ENCODE measurements around the gene NOTCH2. TPM values are rescaled to one million over a fixed set of nuclear protein-coding genes. Genes with fewer than 3 reads are reported as not detected.

NOTCH2 gene
- polyA plus RNA-seq, 1 donor (not counting 4 experiments of a cell fraction or from before 2014, with no cell fraction given), result 22.5 TPM

DNA sequence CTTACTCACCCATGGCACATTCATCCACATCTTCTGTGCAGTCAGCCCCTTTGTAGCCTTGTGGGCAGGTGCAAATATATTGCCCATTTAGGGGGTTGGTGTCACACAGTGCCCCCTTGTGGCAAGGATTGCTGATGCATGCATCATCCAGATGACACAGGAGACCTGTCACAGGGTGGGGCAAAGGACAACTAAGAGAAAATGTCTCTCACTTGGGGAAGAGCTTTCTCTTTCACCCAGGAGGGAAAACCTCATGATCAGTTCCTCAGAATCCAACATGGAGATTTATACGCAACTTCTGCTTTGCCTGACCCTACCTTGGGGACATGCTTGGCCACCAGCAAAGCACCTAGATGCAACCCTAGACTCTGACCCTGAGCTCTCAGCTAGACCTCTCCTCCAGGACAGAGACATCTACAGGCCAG is 101.4 kb downstream of the NOTCH2 start:
- no peak overlapping the region for H3K27ac ChIP-seq (ENCODE audit: control insufficient read depth, insufficient read depth, low read length)
- no peaks in the 10 kb centered on the region for H3K27me3 ChIP-seq (ENCODE audit: control insufficient read depth, extremely low read depth, insufficient read depth, low read length)
- TF ChIP-seq EZH2 (IDR thresholded peaks at IDR 0.05; ENCODE audit: low read length) (no peak), CTCF (optimal IDR thresholded peaks at IDR 0.05 in 1 of 3, IDR thresholded peaks at IDR 0.05 in 1 of 3, conservative IDR thresholded peaks at IDR 0.05 in 1 of 3; ENCODE audit: extremely low read depth in 1 of 3, insufficient read depth in 2 of 3, low read length in 3 of 3) (peak; percentile 68 to 88 (median 81))
- no peaks in the 10 kb centered on the region for H3K79me2 ChIP-seq (ENCODE audit: control insufficient read depth, insufficient read depth, low read length)
- dilution Hi-C loops (cut with MboI; ENCODE audit: extremely low pct_ligation_motif_present, low sequenced_read_pairs), result no loop called here
- DNase-seq (ENCODE audit: low read depth, low spot score) (no peak), FAIRE-seq (peak; percentile 69)
- peaks cover 27 to 33% of the 10 kb centered on the region in 2 experiments for H3K36me3 ChIP-seq (ENCODE audit: control insufficient read depth in 2 of 2, extremely low read depth in 1 of 2, insufficient read depth in 2 of 2, low read length in 2 of 2)
- no peaks in the 10 kb centered on the region for H3K9me3 ChIP-seq (ENCODE audit: control insufficient read depth, low read depth, low read length)
- no peak overlapping the region for H3K4me2 ChIP-seq (ENCODE audit: control insufficient read depth, extremely low read depth, insufficient read depth, low read depth, low read length)
- no peak overlapping the region for H3K9ac ChIP-seq (ENCODE audit: control insufficient read depth, extremely low read depth, insufficient read depth, low read length)
- no peak overlapping the region for H3K4me3 ChIP-seq (ENCODE audit: control insufficient read depth in 2 of 3, extremely low read depth in 1 of 3, insufficient read depth in 2 of 3, low read depth in 1 of 3, low read length in 3 of 3)
- H3K4me1 ChIP-seq (ENCODE audit: control insufficient read depth, extremely low read depth, insufficient read depth, low read length), result no peaks in the 10 kb centered on the region
- H2AFZ ChIP-seq (ENCODE audit: control insufficient read depth, low read length), result no peak overlapping the region
- no peaks in the 10 kb centered on the region for H3K9me1 ChIP-seq (ENCODE audit: control insufficient read depth, extremely low read depth, insufficient read depth, low read length)
- H4K20me1 ChIP-seq (ENCODE audit: control insufficient read depth, extremely low read depth, insufficient read depth, low read length), result no peaks in the 10 kb centered on the region

GRCh38 chr1:119966681-119967080 is 102.8 kb downstream of the NOTCH2 start:
- Histone ChIP-seq H3K9me1 (ENCODE audit: control insufficient read depth, extremely low read depth, insufficient read depth, low read length) (no peaks in the 10 kb centered on the region), H3K4me2 (ENCODE audit: control insufficient read depth, extremely low read depth, insufficient read depth, low read depth, low read length) (no peak overlapping the region), H3K9me3 (ENCODE audit: control insufficient read depth, low read depth, low read length) (no peaks in the 10 kb centered on the region), H3K79me2 (ENCODE audit: control insufficient read depth, insufficient read depth, low read length) (no peaks in the 10 kb centered on the region), H3K27me3 (ENCODE audit: control insufficient read depth, extremely low read depth, insufficient read depth, low read length) (no peaks in the 10 kb centered on the region), H3K9ac (ENCODE audit: control insufficient read depth, extremely low read depth, insufficient read depth, low read length) (no peak overlapping the region), H3K4me1 (ENCODE audit: control insufficient read depth, extremely low read depth, insufficient read depth, low read length) (no peaks in the 10 kb centered on the region), H3K4me3 (ENCODE audit: control insufficient read depth in 2 of 3, extremely low read depth in 1 of 3, insufficient read depth in 2 of 3, low read depth in 1 of 3, low read length in 3 of 3) (no peak overlapping the region), H3K27ac (ENCODE audit: control insufficient read depth, insufficient read depth, low read length) (no peak overlapping the region), H4K20me1 (ENCODE audit: control insufficient read depth, extremely low read depth, insufficient read depth, low read length) (no peaks in the 10 kb centered on the region), H3K36me3 (ENCODE audit: control insufficient read depth in 2 of 2, extremely low read depth in 1 of 2, insufficient read depth in 2 of 2, low read length in 2 of 2) (peaks cover 30 to 35% of the 10 kb centered on the region in 2 experiments), H2AFZ (ENCODE audit: control insufficient read depth, low read length) (no peak overlapping the region)
- FAIRE-seq, result no peak
- DNase-seq (ENCODE audit: low read depth, low spot score), result no peak
- dilution Hi-C loops (cut with MboI; ENCODE audit: extremely low pct_ligation_motif_present, low sequenced_read_pairs), result no loop called here
- no peak for TF ChIP-seq CTCF (optimal IDR thresholded peaks at IDR 0.05 in 1 of 3, IDR thresholded peaks at IDR 0.05 in 1 of 3, conservative IDR thresholded peaks at IDR 0.05 in 1 of 3; ENCODE audit: extremely low read depth in 1 of 3, insufficient read depth in 2 of 3, low read length in 3 of 3)
